Keratinocyte (primary cell): Measurements from ENCODE around the gene ZCCHC7. TPM values are rescaled to one million over a fixed set of nuclear protein-coding genes. Genes with fewer than 3 reads are reported as not detected.

Experiments used
- DNase-seq: peaks from one replicate; pipeline ENCODE4 v3.0.0-alpha.2; 2011; ENCODE audit warnings: low read depth, missing footprints, low spot score
- FAIRE-seq: peaks from 2 replicates; lab custom pipeline; 2011; peaks lifted over from hg19 to GRCh38; lab: Jason Lieb, UNC
- H2AFZ ChIP-seq: 2 replicates; pipeline ENCODE4 v1.6.0; 2012; ENCODE audit warnings: low read length, control low read depth, inconsistent platforms; ENCODE audit not compliant: control insufficient read depth
- H3K27ac ChIP-seq: 2 replicates; pipeline ENCODE4 v1.5.1; 2011; ENCODE audit warnings: low read length; ENCODE audit not compliant: control insufficient read depth, insufficient read depth
- H3K27me3 ChIP-seq: 3 replicates; pipeline ENCODE4 v1.6.0; 2011; ENCODE audit warnings: low read length; ENCODE audit not compliant: control insufficient read depth, insufficient read depth; ENCODE audit errors: extremely low read depth
- H3K36me3 ChIP-seq, 2 experiments: 2 replicates in 1 of 2; 3 replicates in 1 of 2; pipeline ENCODE4 v1.5.1; 2011; ENCODE audit warnings: low read length in 2 of 2, mild to moderate bottlenecking in 1 of 2; ENCODE audit not compliant: control insufficient read depth in 2 of 2, insufficient read depth in 2 of 2; ENCODE audit errors: extremely low read depth in 1 of 2
- H3K4me1 ChIP-seq: 3 replicates; pipeline ENCODE4 v1.5.1; 2011; ENCODE audit warnings: low read length; ENCODE audit not compliant: control insufficient read depth, insufficient read depth; ENCODE audit errors: extremely low read depth
- H3K4me2 ChIP-seq: 3 replicates; pipeline ENCODE4 v1.6.0; 2011; ENCODE audit warnings: low read depth, low read length; ENCODE audit not compliant: control insufficient read depth, insufficient read depth; ENCODE audit errors: extremely low read depth
- H3K4me3 ChIP-seq, 3 experiments: fragments of 200-600 bp in 1 of 3; sonication (generic) in 1 of 3; 2 replicates in 2 of 3; 3 replicates in 1 of 3; pipeline ENCODE4 v1.5.1; 2011 to 2016; ENCODE audit warnings: low read length in 3 of 3, mild to moderate bottlenecking in 3 of 3, control low read depth in 2 of 3, inconsistent platforms in 1 of 3, low read depth in 1 of 3, mixed read lengths in 1 of 3, mixed run types in 1 of 3, moderate library complexity in 1 of 3; ENCODE audit not compliant: control insufficient read depth in 2 of 3, insufficient read depth in 2 of 3; ENCODE audit errors: extremely low read depth in 1 of 3
- H3K79me2 ChIP-seq: 2 replicates; pipeline ENCODE4 v1.6.0; 2012; ENCODE audit warnings: low read length; ENCODE audit not compliant: control insufficient read depth, insufficient read depth
- H3K9ac ChIP-seq: 3 replicates; pipeline ENCODE4 v1.6.0; 2011; ENCODE audit warnings: low read length; ENCODE audit not compliant: control insufficient read depth, insufficient read depth; ENCODE audit errors: extremely low read depth
- H3K9me1 ChIP-seq: 3 replicates; pipeline ENCODE4 v1.6.0; 2011; ENCODE audit warnings: low read length; ENCODE audit not compliant: control insufficient read depth, insufficient read depth; ENCODE audit errors: extremely low read depth
- H3K9me3 ChIP-seq: 2 replicates; pipeline ENCODE4 v1.5.1; 2012; ENCODE audit warnings: low read depth, low read length; ENCODE audit not compliant: control insufficient read depth
- H4K20me1 ChIP-seq: 3 replicates; pipeline ENCODE4 v1.6.0; 2011; ENCODE audit warnings: low read length; ENCODE audit not compliant: control insufficient read depth, insufficient read depth; ENCODE audit errors: extremely low read depth
- CTCF ChIP-seq, 3 experiments: IDR thresholded peaks in 1 of 3; conservative IDR thresholded peaks in 1 of 3; optimal IDR thresholded peaks in 1 of 3; 2 replicates in 2 of 3; 3 replicates in 1 of 3; pipeline versions ENCODE3 to v1.5.1; 2011; ENCODE audit warnings: low read length in 3 of 3, mild to moderate bottlenecking in 3 of 3, moderate library complexity in 2 of 3, control low read depth in 1 of 3, inconsistent platforms in 1 of 3; ENCODE audit not compliant: insufficient read depth in 2 of 3; ENCODE audit errors: extremely low read depth in 1 of 3
- EZH2 ChIP-seq: IDR thresholded peaks from one replicate; pipeline ENCODE4 v1.6.1; 2012; ENCODE audit warnings: inconsistent platforms, mild to moderate bottlenecking, low read length, moderate library complexity
- dilution Hi-C: fragments of 300-500 bp; cut with MboI; formaldehyde crosslinking; loops from one replicate; pipeline ENCODE4 v1.7.0; 2020; ENCODE audit warnings: low sequenced_read_pairs; ENCODE audit not compliant: extremely low pct_ligation_motif_present
- polyA plus RNA-seq, 5 experiments: library from polyadenylated mRNA; depleted of rRNA in 3 of 5; stranded (reverse) in 3 of 5; stranded (forward) in 1 of 5; unstranded in 1 of 5; fragments of >200 nt; gene quantifications; 1 replicate in 1 of 5; 2 replicates in 3 of 5; 3 replicates in 1 of 5; pipeline versions ENCODE4 v1.2.1 to v1.2.3, GENCODE V29; 2011 to 2012; ENCODE audit warnings: missing spikeins in 2 of 5, low read depth in 1 of 5, low replicate concordance in 1 of 5

Gene ZCCHC7
- polyA plus RNA-seq, 1 donor (not counting 4 experiments of a cell fraction or from before 2014, with no cell fraction given) = 16.5 TPM

GRCh38 chr9:37121881-37122280, 1.5 kb downstream of the ZCCHC7 start:
- Histone ChIP-seq H3K9me3 (peaks cover 2% of the 10 kb centered on the region), H3K9ac (no peak overlapping the region), H4K20me1 (no peaks in the 10 kb centered on the region), H3K79me2 (peaks cover 54% of the 10 kb centered on the region), H3K4me2 (peak overlapping the region; percentile 80), H3K27me3 (no peaks in the 10 kb centered on the region), H3K27ac (no peak overlapping the region), H2AFZ (no peak overlapping the region), H3K4me1 (peaks cover 4% of the 10 kb centered on the region), H3K4me3 (peak overlapping the region; percentile 70 to 92 (median 88)), H3K36me3 (peaks cover 3 to 7% of the 10 kb centered on the region in 2 experiments), H3K9me1 (no peaks in the 10 kb centered on the region)
- TF ChIP-seq CTCF (optimal IDR thresholded peaks at IDR 0.05 in 1 of 3, IDR thresholded peaks at IDR 0.05 in 1 of 3, conservative IDR thresholded peaks at IDR 0.05 in 1 of 3; ENCODE audit: extremely low read depth in 1 of 3, insufficient read depth in 2 of 3, low read length in 3 of 3) (no peak), EZH2 (no peak)
- DNase-seq (no peak), FAIRE-seq (no peak)
- dilution Hi-C loops = no loop called here

GRCh38 chr9:37126214-37126788, 5.9 kb downstream of the ZCCHC7 start:
- Histone ChIP-seq H3K9me1 (no peaks in the 10 kb centered on the region), H3K36me3 (peaks cover 7 to 20% of the 10 kb centered on the region in 2 experiments), H3K27ac (no peak overlapping the region), H3K9me3 (no peaks in the 10 kb centered on the region), H4K20me1 (no peaks in the 10 kb centered on the region), H2AFZ (no peak overlapping the region), H3K4me2 (no peak overlapping the region), H3K27me3 (no peaks in the 10 kb centered on the region), H3K9ac (no peak overlapping the region), H3K4me3 (no peak overlapping the region), H3K4me1 (peaks cover 4% of the 10 kb centered on the region), H3K79me2 (peaks cover 54% of the 10 kb centered on the region)
- dilution Hi-C loops = no loop called here
- TF ChIP-seq CTCF (optimal IDR thresholded peaks at IDR 0.05 in 1 of 3, IDR thresholded peaks at IDR 0.05 in 1 of 3, conservative IDR thresholded peaks at IDR 0.05 in 1 of 3; ENCODE audit: extremely low read depth in 1 of 3, insufficient read depth in 2 of 3, low read length in 3 of 3) = no peak
- no peak for TF ChIP-seq EZH2
- FAIRE-seq = no peak
- DNase-seq = no peak
